ENCODE measurements around the gene WDR38. TPM values are rescaled to one million over a fixed set of nuclear protein-coding genes. Genes with fewer than 3 reads are reported as not detected.

Gene WDR38
- total RNA-seq, 4 donors from 2014 or later: 0.39 TPM; not detected in 3

DNA sequence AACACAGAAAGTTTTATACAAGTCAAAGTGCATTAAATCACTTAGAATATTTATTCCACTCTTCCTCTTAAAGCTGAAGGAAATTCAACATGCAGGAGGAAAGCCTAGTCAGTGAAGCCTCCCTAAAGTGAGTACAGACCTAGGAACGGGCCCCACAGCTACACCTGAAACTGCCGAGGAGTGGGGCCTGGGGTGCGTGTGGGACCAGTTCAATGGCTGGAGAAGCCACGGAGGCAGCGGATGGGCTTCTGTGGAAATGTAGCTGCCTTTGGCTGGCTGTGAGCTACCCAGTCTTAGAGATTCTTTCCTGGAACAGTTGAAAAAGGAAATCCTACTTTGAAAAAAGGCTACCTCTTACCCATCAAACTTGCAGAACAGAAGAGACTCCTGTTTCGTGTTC, 25.3 kb downstream of the WDR38 start:
- no peak overlapping the region for H3K4me3 ChIP-seq
- no peak for TF ChIP-seq POLR2A (IDR thresholded peaks at IDR 0.05)
- no peak for TF ChIP-seq EP300 (IDR thresholded peaks at IDR 0.05)
- TF ChIP-seq, protein P1, sequence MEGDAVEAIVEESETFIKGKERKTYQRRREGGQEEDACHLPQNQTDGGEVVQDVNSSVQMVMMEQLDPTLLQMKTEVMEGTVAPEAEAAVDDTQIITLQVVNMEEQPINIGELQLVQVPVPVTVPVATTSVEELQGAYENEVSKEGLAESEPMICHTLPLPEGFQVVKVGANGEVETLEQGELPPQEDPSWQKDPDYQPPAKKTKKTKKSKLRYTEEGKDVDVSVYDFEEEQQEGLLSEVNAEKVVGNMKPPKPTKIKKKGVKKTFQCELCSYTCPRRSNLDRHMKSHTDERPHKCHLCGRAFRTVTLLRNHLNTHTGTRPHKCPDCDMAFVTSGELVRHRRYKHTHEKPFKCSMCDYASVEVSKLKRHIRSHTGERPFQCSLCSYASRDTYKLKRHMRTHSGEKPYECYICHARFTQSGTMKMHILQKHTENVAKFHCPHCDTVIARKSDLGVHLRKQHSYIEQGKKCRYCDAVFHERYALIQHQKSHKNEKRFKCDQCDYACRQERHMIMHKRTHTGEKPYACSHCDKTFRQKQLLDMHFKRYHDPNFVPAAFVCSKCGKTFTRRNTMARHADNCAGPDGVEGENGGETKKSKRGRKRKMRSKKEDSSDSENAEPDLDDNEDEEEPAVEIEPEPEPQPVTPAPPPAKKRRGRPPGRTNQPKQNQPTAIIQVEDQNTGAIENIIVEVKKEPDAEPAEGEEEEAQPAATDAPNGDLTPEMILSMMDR (IDR thresholded peaks at IDR 0.05): no peak
- H3K4me1 ChIP-seq: peaks cover 0 to 4% (median under 1%) of the 10 kb centered on the region in 4 donors
- WGBS, 2 donors: 81 to 85% methylated on average over 6 of the region's 6 CpGs
- no peaks in the 10 kb centered on the region for H3K27me3 ChIP-seq
- H3K9me3 ChIP-seq: no peaks in the 10 kb centered on the region
- no peak for DNase-seq (ENCODE audit: low spot score in 2 of 2)
- H3K27ac ChIP-seq: no peak overlapping the region
- H3K36me3 ChIP-seq: peaks cover 4 to 100% (median 16%) of the 10 kb centered on the region in 3 donors

DNA sequence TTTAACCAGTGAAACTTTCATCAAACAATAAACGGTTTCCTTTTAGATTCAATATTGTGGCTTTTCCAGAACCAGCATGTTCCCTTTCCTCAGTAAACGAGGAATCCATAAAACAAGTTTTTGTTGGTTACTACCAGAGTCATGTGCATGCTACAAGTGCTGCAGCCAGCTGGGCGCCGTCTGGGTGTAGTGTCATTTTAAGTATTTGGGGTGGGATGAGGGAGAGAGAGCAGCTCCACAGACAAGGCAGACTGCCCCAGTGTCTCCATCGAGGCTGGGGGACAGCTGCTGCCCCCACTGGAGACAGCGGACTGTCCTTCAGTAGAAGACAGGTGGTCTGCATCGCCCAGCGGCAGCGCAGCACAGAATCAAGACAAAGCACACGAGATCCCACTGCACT, 26.0 kb downstream of the WDR38 start:
- Histone ChIP-seq H3K9me3 (no peaks in the 10 kb centered on the region), H3K4me3 (no peak overlapping the region), H3K36me3 (peaks cover 4 to 100% (median 16%) of the 10 kb centered on the region in 3 donors), H3K27me3 (no peaks in the 10 kb centered on the region), H3K27ac (no peak overlapping the region), H3K4me1 (no peaks in the 10 kb centered on the region)
- TF ChIP-seq POLR2A (IDR thresholded peaks at IDR 0.05): no peak
- TF ChIP-seq EP300 (IDR thresholded peaks at IDR 0.05): no peak
- TF ChIP-seq, protein P1 (IDR thresholded peaks at IDR 0.05): no peak
- no peak for DNase-seq (ENCODE audit: low spot score in 2 of 2)
- WGBS, 2 donors: 74 to 80% methylated on average over 10 of the region's 10 CpGs

DNA sequence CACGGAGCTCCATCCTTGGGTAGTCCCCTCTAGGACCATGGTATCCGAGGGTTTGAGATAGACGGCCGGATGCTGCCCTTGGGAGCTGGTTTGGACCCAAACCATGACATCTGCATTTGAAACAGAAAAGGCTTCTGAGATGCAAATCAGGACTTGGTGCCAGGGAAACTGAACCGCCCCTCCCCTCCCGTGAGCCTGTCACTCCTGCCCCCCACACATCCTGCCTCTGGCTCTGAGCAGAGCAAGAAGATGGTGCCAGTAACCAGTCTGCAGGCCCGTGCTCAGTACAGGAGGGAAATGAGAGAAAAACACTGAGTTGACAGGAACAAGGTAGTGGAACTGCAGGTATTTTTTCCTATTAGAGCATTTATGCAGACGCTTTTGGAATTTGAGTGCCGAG, 27.2 kb downstream of the WDR38 start:
- TF ChIP-seq, protein P1 (IDR thresholded peaks at IDR 0.05): no peak
- TF ChIP-seq EP300 (IDR thresholded peaks at IDR 0.05) (no peak), POLR2A (IDR thresholded peaks at IDR 0.05) (no peak)
- Histone ChIP-seq H3K9me3 (no peaks in the 10 kb centered on the region), H3K4me3 (no peak overlapping the region), H3K27ac (no peak overlapping the region), H3K27me3 (no peaks in the 10 kb centered on the region), H3K4me1 (no peaks in the 10 kb centered on the region), H3K36me3 (peaks cover 4 to 100% (median 22%) of the 10 kb centered on the region in 3 donors)
- WGBS, 2 donors: 60 to 62% methylated on average over 9 of the region's 9 CpGs
- DNase-seq (ENCODE audit: low spot score in 2 of 2): no peak

DNA sequence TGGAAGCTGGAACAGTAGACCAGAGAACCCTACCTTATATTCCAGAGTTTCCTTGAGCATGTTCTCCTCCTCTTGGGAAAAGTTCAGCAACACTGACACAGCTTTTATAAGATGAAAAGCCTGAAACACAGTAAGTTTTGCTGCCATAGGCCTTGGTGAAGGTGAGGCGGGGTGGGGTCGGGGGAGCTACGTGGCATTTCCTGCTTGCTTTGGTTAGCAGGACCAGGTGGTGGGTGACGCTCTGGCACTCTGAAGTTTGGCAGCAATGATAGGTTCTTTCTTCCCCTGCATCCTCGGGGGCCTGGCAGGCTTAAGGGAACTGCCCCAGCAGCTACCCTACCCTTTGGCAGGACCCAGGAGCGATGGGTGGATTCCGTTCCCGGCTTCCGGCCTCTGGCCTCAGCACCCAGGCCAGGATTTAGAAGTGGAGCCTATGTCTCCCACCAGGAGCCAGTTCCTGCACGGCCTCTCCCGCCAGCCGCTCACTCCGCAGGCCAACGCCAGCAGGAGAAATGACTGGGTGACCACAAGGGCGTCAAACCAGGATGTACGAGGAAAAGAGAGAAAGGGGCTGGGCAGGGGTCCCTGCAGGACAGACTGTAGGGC, 28.0 kb downstream of the WDR38 start:
- WGBS, 2 donors: 90% methylated on average over 16 of the region's 16 CpGs
- no peak for DNase-seq (ENCODE audit: low spot score in 2 of 2)
- no peaks in the 10 kb centered on the region for H3K27me3 ChIP-seq
- peaks cover 4 to 100% (median 25%) of the 10 kb centered on the region in 3 donors for H3K36me3 ChIP-seq
- H3K4me1 ChIP-seq: no peaks in the 10 kb centered on the region
- TF ChIP-seq POLR2A (IDR thresholded peaks at IDR 0.05): no peak
- TF ChIP-seq, protein P1 (IDR thresholded peaks at IDR 0.05): no peak
- TF ChIP-seq EP300 (IDR thresholded peaks at IDR 0.05): no peak
- H3K9me3 ChIP-seq: no peaks in the 10 kb centered on the region
- H3K4me3 ChIP-seq: no peak overlapping the region
- H3K27ac ChIP-seq: no peak overlapping the region

DNA sequence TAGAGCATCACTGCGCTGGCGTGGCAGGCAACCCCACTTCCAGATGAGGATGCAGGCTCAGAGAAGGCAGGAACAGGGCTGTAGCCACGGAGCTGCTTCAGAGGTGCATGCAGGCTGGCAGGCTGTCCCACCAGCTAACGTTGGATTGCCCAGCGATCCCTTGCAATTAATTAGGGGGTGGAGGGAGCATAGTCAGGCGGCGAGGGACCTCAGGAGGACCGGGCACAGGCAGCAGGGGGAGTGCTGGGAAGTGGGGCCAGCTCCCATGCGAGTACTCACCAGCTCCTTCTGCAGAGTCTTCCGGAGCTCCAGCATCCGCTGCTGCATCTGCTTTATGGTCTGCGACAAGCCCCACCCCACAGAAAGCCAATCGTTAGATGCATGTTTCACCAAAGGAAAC, 29.0 kb downstream of the WDR38 start:
- H3K4me1 ChIP-seq: no peaks in the 10 kb centered on the region
- TF ChIP-seq POLR2A (IDR thresholded peaks at IDR 0.05) (no peak), EP300 (IDR thresholded peaks at IDR 0.05) (no peak)
- TF ChIP-seq, protein P1 (IDR thresholded peaks at IDR 0.05): no peak
- H3K36me3 ChIP-seq: peaks cover 4 to 100% (median 28%) of the 10 kb centered on the region in 3 donors
- WGBS, 2 donors: 53 to 61% methylated on average over 13 of the region's 13 CpGs
- DNase-seq (ENCODE audit: low spot score in 2 of 2): no peak
- H3K27me3 ChIP-seq: no peaks in the 10 kb centered on the region
- H3K9me3 ChIP-seq: no peaks in the 10 kb centered on the region
- no peak overlapping the region for H3K4me3 ChIP-seq
- no peak overlapping the region for H3K27ac ChIP-seq
